ENCODE results near the gene OR7G1. TPM values are rescaled to one million over a fixed set of nuclear protein-coding genes. Genes with fewer than 3 reads are reported as not detected.
"Not testable (repeated sequence)": the region's sequence is repeated elsewhere in the genome, so short reads cannot be mapped to it uniquely, and the experiment has no call there.

Gene OR7G1
- total RNA-seq, 1 donor = not detected

- H3K4me1 ChIP-seq (ENCODE audit: insufficient read depth, low read length) = no peaks in the 10 kb centered on the region
- H3K9me3 ChIP-seq (ENCODE audit: low read depth, low read length) = no peaks in the 10 kb centered on the region
- H3K27me3 ChIP-seq (ENCODE audit: insufficient read depth, low read length) = no peaks in the 10 kb centered on the region
- no peak overlapping the region for H3K4me3 ChIP-seq (ENCODE audit: low read length)
These were observed 15.4 kb upstream of the OR7G1 start for GRCh38 chr19:9130965-9131364.

- Histone ChIP-seq H3K27me3 (ENCODE audit: insufficient read depth, low read length) (no peaks in the 10 kb centered on the region), H3K4me3 (ENCODE audit: low read length) (no peak overlapping the region), H3K9me3 (ENCODE audit: low read depth, low read length) (no peaks in the 10 kb centered on the region), H3K4me1 (ENCODE audit: insufficient read depth, low read length) (no peaks in the 10 kb centered on the region)
These were observed 12.6 kb upstream of the OR7G1 start for GRCh38 chr19:9128171-9128570.

GRCh38 chr19:9126900-9127405, 11.4 kb upstream of the OR7G1 start, which contains the start of gene OR7G3:
Gene OR7G3, minus strand, starts transcription at chr19:9126950. Its CDS starts 0 bp downstream, at chr19:9126950.
- H3K27me3 ChIP-seq (ENCODE audit: insufficient read depth, low read length) = no peaks in the 10 kb centered on the region
- no peaks in the 10 kb centered on the region for H3K9me3 ChIP-seq (ENCODE audit: low read depth, low read length)
- no peak within 1 kb of the TSS for H3K4me3 ChIP-seq (ENCODE audit: low read length)
- H3K4me1 ChIP-seq (ENCODE audit: insufficient read depth, low read length) = no peaks in the 10 kb centered on the region

GRCh38 chr19:9116547-9116946, 984 bp upstream of the OR7G1 start:
- Histone ChIP-seq H3K9me3 (ENCODE audit: low read depth, low read length) (no peaks in the 10 kb centered on the region), H3K4me3 (ENCODE audit: low read length) (no peak overlapping the region), H3K27me3 (ENCODE audit: insufficient read depth, low read length) (no peaks in the 10 kb centered on the region), H3K4me1 (ENCODE audit: insufficient read depth, low read length) (no peaks in the 10 kb centered on the region)

GRCh38 chr19:9109959-9110358, 5.6 kb downstream of the OR7G1 start:
- no peaks in the 10 kb centered on the region for H3K27me3 ChIP-seq (ENCODE audit: insufficient read depth, low read length)
- H3K4me3 ChIP-seq (ENCODE audit: low read length) = no peak overlapping the region
- no peaks in the 10 kb centered on the region for H3K4me1 ChIP-seq (ENCODE audit: insufficient read depth, low read length)
- no peaks in the 10 kb centered on the region for H3K9me3 ChIP-seq (ENCODE audit: low read depth, low read length)

- no peaks in the 10 kb centered on the region for H3K4me1 ChIP-seq (ENCODE audit: insufficient read depth, low read length)
- H3K9me3 ChIP-seq (ENCODE audit: low read depth, low read length) = no peaks in the 10 kb centered on the region
- H3K4me3 ChIP-seq (ENCODE audit: low read length) = no peak within 1 kb of the TSS
- H3K27me3 ChIP-seq (ENCODE audit: insufficient read depth, low read length) = no peaks in the 10 kb centered on the region
These were observed 8.2 kb downstream of the OR7G1 start, which contains the start of gene OR7G2 for GRCh38 chr19:9107375-9107774. Gene OR7G2, minus strand, starts transcription at chr19:9107475. Its CDS starts 4,232 bp downstream, at chr19:9103243.

GRCh38 chr19:9086761-9087160, 28.8 kb downstream of the OR7G1 start, which contains the start of gene OR1M1:
Gene OR1M1, plus strand, starts transcription at chr19:9087061. Its CDS starts 6,184 bp downstream, at chr19:9093245.
- Histone ChIP-seq H3K9me3 (ENCODE audit: low read depth, low read length) (no peaks in the 10 kb centered on the region), H3K27me3 (ENCODE audit: insufficient read depth, low read length) (no peaks in the 10 kb centered on the region), H3K4me3 (ENCODE audit: low read length) (no peak within 1 kb of the TSS), H3K4me1 (ENCODE audit: insufficient read depth, low read length) (no peaks in the 10 kb centered on the region)

- no peak overlapping the region for H3K4me3 ChIP-seq (ENCODE audit: low read length)
- H3K27me3 ChIP-seq (ENCODE audit: insufficient read depth, low read length) = no peaks in the 10 kb centered on the region
- no peaks in the 10 kb centered on the region for H3K9me3 ChIP-seq (ENCODE audit: low read depth, low read length)
- no peaks in the 10 kb centered on the region for H3K4me1 ChIP-seq (ENCODE audit: insufficient read depth, low read length)
These were observed 36.9 kb downstream of the OR7G1 start for GRCh38 chr19:9078651-9079050.

GRCh38 chr19:9076901-9077300, 38.7 kb downstream of the OR7G1 start:
- H3K4me3 ChIP-seq (ENCODE audit: low read length) = no peak overlapping the region
- no peaks in the 10 kb centered on the region for H3K4me1 ChIP-seq (ENCODE audit: insufficient read depth, low read length)
- H3K27me3 ChIP-seq (ENCODE audit: insufficient read depth, low read length) = no peaks in the 10 kb centered on the region
- no peaks in the 10 kb centered on the region for H3K9me3 ChIP-seq (ENCODE audit: low read depth, low read length)

- no peak overlapping the region for H3K4me3 ChIP-seq (ENCODE audit: low read length)
- H3K9me3 ChIP-seq (ENCODE audit: low read depth, low read length) = no peaks in the 10 kb centered on the region
These were observed 40.3 kb downstream of the OR7G1 start for GRCh38 chr19:9075064-9075949.

GRCh38 chr19:9073806-9074205, 41.8 kb downstream of the OR7G1 start:
- H3K9me3 ChIP-seq (ENCODE audit: low read depth, low read length) = no peaks in the 10 kb centered on the region
- no peak overlapping the region for H3K4me3 ChIP-seq (ENCODE audit: low read length)
- H3K27me3 ChIP-seq (ENCODE audit: insufficient read depth, low read length) = no peaks in the 10 kb centered on the region
- H3K4me1 ChIP-seq (ENCODE audit: insufficient read depth, low read length) = no peaks in the 10 kb centered on the region

More at GRCh38 chr19:9075064-9075949, 40.3 kb downstream of the OR7G1 start:
- Histone ChIP-seq H3K27me3 (ENCODE audit: insufficient read depth, low read length) (no peaks in the 10 kb centered on the region), H3K4me1 (ENCODE audit: insufficient read depth, low read length) (no peaks in the 10 kb centered on the region)

GRCh38 chr19:9071720-9072119, 43.8 kb downstream of the OR7G1 start:
- H3K4me1 ChIP-seq (ENCODE audit: insufficient read depth, low read length); H3K9me3 ChIP-seq (ENCODE audit: low read depth, low read length); H3K4me3 ChIP-seq (ENCODE audit: low read length); H3K27me3 ChIP-seq (ENCODE audit: insufficient read depth, low read length): not testable (repeated sequence)

- Histone ChIP-seq H3K9me3 (ENCODE audit: low read depth, low read length) (no peaks in the 10 kb centered on the region), H3K4me1 (ENCODE audit: insufficient read depth, low read length) (no peaks in the 10 kb centered on the region), H3K4me3 (ENCODE audit: low read length) (no peak overlapping the region), H3K27me3 (ENCODE audit: insufficient read depth, low read length) (no peaks in the 10 kb centered on the region)
These were observed 45.5 kb downstream of the OR7G1 start for GRCh38 chr19:9070066-9070465.

GRCh38 chr19:9065457-9066014, 50.0 kb downstream of the OR7G1 start:
- Histone ChIP-seq H3K4me1 (ENCODE audit: insufficient read depth, low read length) (no peaks in the 10 kb centered on the region), H3K4me3 (ENCODE audit: low read length) (no peak overlapping the region), H3K27me3 (ENCODE audit: insufficient read depth, low read length) (no peaks in the 10 kb centered on the region), H3K9me3 (ENCODE audit: low read depth, low read length) (no peaks in the 10 kb centered on the region)
